Endothelial cell (in vitro differentiated cells): Measurements from ENCODE around the gene OVAAL. TPM values are rescaled to one million over a fixed set of nuclear protein-coding genes. Genes with fewer than 3 reads are reported as not detected.
A peak's percentile ranks its signal among the peaks of the same experiment; 100 is the strongest.

Experiments used
- DNase-seq: peaks from one replicate; pipeline ENCODE4 v3.0.0; 2021; ENCODE audit warnings: low spot score
- H3K27ac Mint-ChIP-seq: one replicate; pipeline ENCODE4 v1.8.0; 2021; ENCODE audit warnings: mixed read lengths, inconsistent platforms; ENCODE audit not compliant: unreplicated experiment
- H3K27me3 Mint-ChIP-seq: one replicate; pipeline ENCODE4 v1.8.0; 2021; ENCODE audit warnings: mild to moderate bottlenecking, moderate library complexity, mixed read lengths, inconsistent platforms; ENCODE audit not compliant: unreplicated experiment
- H3K36me3 Mint-ChIP-seq: one replicate; pipeline ENCODE4 v1.8.0; 2021; ENCODE audit warnings: mild to moderate bottlenecking, low read depth, mixed read lengths, inconsistent platforms; ENCODE audit not compliant: unreplicated experiment
- H3K4me1 Mint-ChIP-seq: one replicate; pipeline ENCODE4 v1.8.0; 2021; ENCODE audit warnings: mild to moderate bottlenecking, mixed read lengths, inconsistent platforms; ENCODE audit not compliant: unreplicated experiment
- H3K4me3 Mint-ChIP-seq: one replicate; pipeline ENCODE4 v1.8.0; 2021; ENCODE audit warnings: mild to moderate bottlenecking, mixed read lengths, inconsistent platforms; ENCODE audit not compliant: unreplicated experiment
- H3K9me3 Mint-ChIP-seq: one replicate; pipeline ENCODE4 v1.8.0; 2021; ENCODE audit warnings: mixed read lengths, inconsistent platforms; ENCODE audit not compliant: unreplicated experiment
- total RNA-seq: library from RNA; stranded (reverse); fragmentation: NEBNext Ultra II Directional; extraction: Animal tissue kit (Norgen Biotek cat#: 25700); gene quantifications from one replicate; pipeline ENCODE4 v1.2.1, GENCODE V29; 2021; ENCODE audit not compliant: unreplicated experiment
- TF ChIP-seq, protein P1 (sequence below): fragments of 200-600 bp; sonication (generic); IDR thresholded peaks from one replicate; pipeline ENCODE4 v1.5.0; 2021; ENCODE audit warnings: antibody characterized with exemption; ENCODE audit not compliant: unreplicated experiment

OVAAL gene
- total RNA-seq, 1 donor from 2014 or later, result not detected

DNA sequence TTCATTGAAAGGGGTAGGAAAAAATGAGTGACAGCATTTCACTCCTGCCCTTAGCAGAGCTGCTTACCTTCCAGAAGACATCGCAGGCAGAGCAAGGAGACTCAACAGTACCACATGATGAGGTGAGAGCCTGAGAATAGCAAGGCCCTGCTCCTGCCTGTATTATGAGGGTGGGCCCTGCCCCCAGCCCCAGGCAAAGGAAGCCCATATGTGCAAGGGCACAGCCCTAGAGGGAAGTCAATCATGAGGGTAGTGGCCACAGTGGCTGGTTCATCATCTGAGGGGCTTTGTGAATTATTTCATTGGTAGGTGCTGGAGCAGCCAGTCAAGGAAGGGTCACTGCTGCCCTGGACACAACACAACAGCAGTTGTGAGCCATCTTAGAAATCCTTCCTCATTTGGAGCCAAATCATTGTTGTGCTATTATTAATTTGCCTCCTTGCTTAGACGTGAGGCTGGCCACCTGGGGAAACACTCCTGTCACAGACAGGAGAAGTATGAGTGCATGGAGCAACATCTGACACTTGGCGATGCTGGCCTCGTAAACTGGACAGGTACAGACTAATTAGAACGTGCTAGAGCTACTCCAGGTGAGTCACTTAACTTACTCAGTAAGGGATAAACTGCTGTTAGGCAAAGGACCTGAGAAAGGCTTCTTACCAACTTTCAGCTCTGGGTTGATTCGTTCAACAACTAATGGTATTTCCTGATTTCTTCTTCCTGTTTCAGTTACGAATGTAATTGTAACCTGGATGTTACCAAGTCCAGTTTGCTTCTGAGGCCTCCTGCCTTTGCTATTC lies 33.6 kb upstream of the OVAAL start:
- Mint-ChIP-seq H3K36me3 (no peaks in the 10 kb centered on the region), H3K4me1 (peaks cover 83% of the 10 kb centered on the region), H3K4me3 (no peak overlapping the region), H3K27me3 (peaks cover 13% of the 10 kb centered on the region), H3K27ac (no peak overlapping the region), H3K9me3 (no peaks in the 10 kb centered on the region)
- no peak for DNase-seq
- TF ChIP-seq, protein P1, sequence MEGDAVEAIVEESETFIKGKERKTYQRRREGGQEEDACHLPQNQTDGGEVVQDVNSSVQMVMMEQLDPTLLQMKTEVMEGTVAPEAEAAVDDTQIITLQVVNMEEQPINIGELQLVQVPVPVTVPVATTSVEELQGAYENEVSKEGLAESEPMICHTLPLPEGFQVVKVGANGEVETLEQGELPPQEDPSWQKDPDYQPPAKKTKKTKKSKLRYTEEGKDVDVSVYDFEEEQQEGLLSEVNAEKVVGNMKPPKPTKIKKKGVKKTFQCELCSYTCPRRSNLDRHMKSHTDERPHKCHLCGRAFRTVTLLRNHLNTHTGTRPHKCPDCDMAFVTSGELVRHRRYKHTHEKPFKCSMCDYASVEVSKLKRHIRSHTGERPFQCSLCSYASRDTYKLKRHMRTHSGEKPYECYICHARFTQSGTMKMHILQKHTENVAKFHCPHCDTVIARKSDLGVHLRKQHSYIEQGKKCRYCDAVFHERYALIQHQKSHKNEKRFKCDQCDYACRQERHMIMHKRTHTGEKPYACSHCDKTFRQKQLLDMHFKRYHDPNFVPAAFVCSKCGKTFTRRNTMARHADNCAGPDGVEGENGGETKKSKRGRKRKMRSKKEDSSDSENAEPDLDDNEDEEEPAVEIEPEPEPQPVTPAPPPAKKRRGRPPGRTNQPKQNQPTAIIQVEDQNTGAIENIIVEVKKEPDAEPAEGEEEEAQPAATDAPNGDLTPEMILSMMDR, result no peak

DNA sequence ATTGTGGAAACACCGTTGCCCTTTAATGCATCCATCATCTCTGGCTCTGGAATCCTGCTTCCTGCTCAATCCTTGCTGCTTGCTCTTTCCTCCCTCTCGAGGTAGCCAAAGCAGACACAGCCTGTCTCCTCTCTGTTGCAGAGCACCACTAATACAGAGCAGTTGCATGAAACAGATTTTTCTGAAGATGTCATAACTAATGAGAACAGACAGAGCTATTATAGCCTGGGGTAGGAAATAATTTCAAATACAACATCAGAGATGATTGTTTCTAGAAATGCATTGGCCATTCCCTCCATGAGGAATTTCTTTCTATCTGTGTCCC lies 33.1 kb upstream of the OVAAL start:
- Mint-ChIP-seq H3K36me3 (no peaks in the 10 kb centered on the region), H3K9me3 (no peaks in the 10 kb centered on the region), H3K27ac (no peak overlapping the region), H3K4me3 (no peak overlapping the region), H3K4me1 (peaks cover 83% of the 10 kb centered on the region), H3K27me3 (peaks cover 14% of the 10 kb centered on the region)
- no peak for DNase-seq
- TF ChIP-seq, protein P1, result no peak

DNA sequence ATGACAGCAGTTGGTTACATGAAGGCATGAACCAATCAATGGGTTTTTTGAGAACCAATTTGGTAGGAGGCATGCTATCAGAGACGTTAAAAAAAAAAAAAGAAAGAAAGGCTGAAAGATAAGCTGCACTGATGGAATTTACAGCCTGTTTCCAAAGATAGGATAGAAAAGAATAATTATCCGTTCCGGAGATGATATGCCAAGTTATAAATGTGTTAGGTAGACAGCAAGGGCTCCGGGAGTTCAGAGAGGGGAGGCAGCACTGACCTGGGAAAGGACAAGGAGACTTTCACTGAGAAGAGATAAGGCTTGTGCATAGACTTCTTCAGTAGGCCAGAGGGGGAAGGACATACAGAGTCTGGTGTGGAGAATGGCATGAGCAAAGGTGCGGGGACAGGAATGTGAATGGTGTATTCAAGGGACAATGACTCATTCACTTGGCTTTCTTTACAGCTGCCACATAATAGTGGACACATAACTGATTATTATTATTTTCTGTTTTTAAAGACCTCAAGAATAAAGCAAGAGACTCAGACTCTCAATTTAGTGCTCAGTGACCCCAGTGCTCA lies 31.6 kb upstream of the OVAAL start:
- Mint-ChIP-seq H3K4me3 (no peak overlapping the region), H3K36me3 (no peaks in the 10 kb centered on the region)
- TF ChIP-seq, protein P1, result no peak

DNA sequence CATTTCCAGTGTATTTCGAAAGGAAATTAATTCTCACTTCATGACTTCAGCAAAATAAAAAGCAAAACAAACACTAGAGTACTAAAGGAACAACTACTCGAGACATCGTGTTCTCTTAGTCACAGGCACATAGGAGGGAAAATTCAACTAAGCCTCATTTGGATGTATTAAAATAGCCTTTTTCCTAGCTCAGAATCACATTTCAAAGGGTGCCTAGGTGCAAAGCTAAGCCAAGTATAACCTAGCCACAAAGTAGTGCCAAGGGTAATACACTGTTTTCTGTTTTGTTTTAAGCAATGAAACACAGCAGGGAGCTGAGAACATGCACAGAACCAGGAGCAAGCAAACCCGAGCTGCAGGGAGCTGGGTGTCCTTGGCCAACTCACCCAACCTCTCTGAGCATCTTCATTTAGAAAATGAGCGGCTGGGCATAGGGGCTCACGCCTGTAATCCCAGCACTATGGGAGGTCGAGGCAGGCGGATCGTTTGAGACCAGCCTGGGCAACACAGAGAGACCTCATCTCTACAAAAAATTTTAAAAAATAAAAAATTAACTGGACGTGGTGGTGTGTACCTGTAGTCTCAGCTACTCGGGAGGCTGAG lies 29.8 kb upstream of the OVAAL start:
- no peak for DNase-seq
- no peaks in the 10 kb centered on the region for H3K9me3 Mint-ChIP-seq
- H3K4me3 Mint-ChIP-seq, result no peak overlapping the region
- peak overlapping the region; percentile 58 for H3K27ac Mint-ChIP-seq
- TF ChIP-seq, protein P1, result no peak
- H3K27me3 Mint-ChIP-seq, result peaks cover 12% of the 10 kb centered on the region
- H3K4me1 Mint-ChIP-seq, result peaks cover 77% of the 10 kb centered on the region
- no peaks in the 10 kb centered on the region for H3K36me3 Mint-ChIP-seq

More for the DNA sequence above, 31.6 kb upstream of the OVAAL start:
- Mint-ChIP-seq H3K9me3 (no peaks in the 10 kb centered on the region), H3K27me3 (peaks cover 12% of the 10 kb centered on the region), H3K4me1 (peaks cover 71% of the 10 kb centered on the region), H3K27ac (no peak overlapping the region)
- DNase-seq, result no peak

DNA sequence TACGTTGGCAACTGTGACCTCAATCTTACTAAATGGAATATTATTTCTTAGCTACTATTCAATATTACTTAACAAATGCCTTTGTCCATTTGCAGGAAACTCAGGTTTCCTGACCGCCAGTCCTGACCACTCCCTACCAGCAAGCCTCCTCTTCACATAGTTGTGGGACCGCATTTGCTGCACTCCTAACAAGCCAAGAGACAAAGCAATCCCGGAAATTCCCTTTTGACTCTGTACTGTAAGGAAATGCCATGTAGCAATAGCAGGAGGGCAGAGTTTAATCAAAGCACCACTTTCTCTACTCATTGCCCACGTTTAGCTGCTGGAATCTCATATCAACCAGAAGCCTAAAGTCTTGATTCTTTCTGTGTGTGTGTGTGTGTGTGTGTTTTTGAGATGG lies 28.3 kb upstream of the OVAAL start:
- DNase-seq, result peak; percentile 41
- TF ChIP-seq, protein P1, result no peak
- Mint-ChIP-seq H3K27ac (peak overlapping the region; percentile 91), H3K27me3 (peaks cover 8% of the 10 kb centered on the region), H3K4me3 (no peak overlapping the region), H3K4me1 (peaks cover 63% of the 10 kb centered on the region), H3K9me3 (no peaks in the 10 kb centered on the region), H3K36me3 (no peaks in the 10 kb centered on the region)
